EH (cell line): Measurements from ENCODE around the gene RDM1.
A peak's percentile ranks its signal among the peaks of the same experiment; 100 is the strongest.
"Not testable (repeated sequence)": the region's sequence is repeated elsewhere in the genome, so short reads cannot be mapped to it uniquely, and the experiment has no call there.

Source experiments
- DNase-seq: peaks from one replicate; pipeline ENCODE4 v3.0.0-alpha.2; 2015; ENCODE audit warnings: low read depth

RDM1 gene

DNA sequence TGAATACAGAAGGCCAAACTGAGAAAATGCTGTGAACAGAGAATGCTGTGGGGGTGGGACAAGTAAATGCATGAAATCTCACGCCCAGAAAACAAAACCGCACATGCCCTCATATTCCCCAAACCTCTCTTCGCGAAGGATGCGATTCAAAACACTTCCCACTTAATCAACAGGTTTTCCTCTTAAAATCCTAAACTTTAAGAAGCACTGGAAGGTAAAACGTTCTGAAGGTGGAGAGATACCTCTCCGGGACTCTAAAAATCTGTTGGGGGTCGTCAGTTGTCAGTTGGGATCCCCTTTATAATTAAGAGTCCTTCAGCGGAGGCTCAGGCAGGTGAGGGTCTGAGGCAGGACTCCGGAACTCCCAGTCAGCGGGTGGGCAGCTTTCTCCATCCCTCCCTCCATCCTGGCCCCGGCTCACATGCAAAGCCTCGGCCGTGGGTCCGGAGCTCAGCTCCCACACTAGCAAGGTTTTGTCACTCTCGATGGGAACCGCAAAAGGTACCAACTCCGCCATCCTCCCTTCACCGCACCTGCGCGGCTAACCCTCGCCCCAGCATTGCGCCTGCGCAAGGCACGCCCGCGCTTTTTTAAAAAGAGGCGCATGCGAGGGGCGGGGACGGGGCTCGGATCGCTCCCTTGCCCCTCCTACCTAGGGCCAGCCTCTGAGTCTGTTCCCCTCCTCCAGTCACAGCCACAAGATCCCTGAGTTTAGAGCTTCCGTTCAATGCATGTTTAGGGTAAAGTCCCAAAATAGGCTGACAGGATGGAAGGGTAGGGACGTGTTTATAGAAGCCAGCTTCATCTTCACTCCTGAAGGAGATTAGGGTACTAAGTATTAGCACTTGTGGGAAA, at the start of gene RDM1:
TSS of gene RDM1 (minus strand) at position 563 of the 855 bp plus-strand sequence. CDS start at position 517, 46 bp downstream.
- DNase-seq, result peak; percentile 78

DNA sequence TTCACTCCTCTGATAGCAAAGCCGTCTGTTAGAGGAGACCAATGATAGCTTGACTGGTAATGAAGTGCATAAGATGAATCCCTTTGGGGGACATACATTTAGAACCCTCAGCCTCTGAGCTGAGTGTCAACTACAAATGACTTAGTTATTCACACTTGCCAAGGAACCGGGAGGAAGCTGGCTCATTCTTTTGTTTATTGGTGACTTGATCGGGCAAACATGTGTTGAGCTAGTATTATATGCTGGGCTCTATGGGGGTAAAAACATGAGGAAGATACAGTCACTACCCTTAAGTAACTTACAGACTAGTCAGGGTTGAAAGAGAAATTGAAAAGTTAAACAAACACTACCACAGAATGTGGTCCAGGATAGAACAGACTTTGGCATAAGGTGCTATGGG, 47.8 kb upstream of the RDM1 start:
- DNase-seq, result no peak

- no peak for DNase-seq
Measured at GRCh38 chr17:35977509-35977908, 46.9 kb upstream of the RDM1 start.

GRCh38 chr17:35973333-35974260, 43.0 kb upstream of the RDM1 start:
- peak; percentile 55 for DNase-seq

DNA sequence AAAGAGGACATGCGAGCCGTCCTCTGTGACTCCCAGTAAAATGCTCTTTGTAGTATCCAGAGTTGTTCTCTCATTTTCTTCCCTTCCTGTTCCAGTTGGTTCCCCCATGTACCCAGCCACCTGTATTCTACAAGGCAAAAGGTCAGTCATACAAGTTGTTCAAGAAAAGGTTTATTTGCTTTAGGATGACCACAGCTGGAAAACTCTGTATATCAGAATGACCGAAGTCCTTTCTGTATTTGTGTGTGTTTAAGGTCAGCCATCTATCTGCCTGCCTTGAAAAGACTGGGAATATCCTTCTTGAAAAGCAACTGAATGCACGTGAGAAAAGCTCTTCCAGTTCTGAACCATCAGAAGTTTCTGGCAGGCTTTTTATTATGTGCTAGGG, 42.4 kb upstream of the RDM1 start:
- DNase-seq, result no peak

DNA sequence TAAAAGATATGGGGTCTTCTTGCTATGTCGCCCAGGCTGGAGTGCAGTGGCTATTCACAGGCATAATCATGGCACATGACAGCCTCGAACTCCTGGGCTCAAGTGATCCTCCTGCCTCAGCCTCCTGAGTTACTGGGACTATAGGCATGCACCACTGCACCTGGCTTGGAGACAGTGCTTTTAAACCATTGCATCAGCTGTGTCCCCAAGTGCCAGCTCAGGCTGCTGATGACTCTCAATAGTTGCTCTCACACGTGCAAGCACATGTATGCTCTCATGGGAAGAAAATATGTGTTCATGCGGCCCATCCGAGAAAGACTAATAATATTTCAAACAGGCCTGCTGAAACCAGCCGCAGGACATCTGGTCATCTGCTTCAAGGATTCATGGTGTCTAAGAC, 42.0 kb upstream of the RDM1 start:
- no peak for DNase-seq

- DNase-seq, result no peak
Measured at GRCh38 chr17:35972066-35972465, 41.5 kb upstream of the RDM1 start.

DNA sequence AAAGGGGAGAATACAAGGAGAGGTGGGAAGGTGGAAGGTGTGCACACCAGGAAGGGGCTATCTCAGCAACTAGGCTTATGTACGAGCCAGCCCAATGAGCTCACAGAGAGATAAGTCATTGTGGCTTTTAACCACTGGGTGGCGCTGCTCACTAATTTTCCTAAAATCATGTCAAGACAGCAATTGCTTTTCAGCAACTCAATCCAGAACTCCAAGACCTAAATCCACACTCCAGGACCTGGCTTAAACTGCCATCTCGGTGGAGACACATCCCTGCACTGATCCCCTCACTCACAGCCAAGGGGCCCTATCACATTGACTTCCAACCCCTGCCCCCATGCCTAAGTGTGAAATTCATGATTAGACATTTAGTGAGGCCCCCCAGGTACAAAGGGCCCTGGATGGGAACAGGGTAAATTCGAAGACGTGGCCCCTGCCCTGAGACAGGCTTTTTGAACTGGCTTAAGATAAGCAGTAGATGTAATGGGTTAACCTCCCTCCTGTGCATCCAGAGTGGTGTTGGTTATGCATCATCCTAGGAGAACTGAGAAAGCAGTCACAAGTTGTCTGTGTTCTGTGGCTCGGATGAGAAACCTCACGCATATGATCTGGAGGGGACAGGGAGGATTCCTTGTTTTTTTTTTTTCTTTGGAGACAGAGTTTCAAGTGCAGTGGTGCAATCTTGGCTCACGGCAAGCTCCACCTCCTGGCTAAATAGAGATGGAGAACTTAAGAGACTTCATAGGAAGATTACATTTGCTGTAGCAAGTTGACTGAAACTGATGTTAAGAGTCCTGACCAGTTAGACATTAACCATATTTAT, 39.2 kb upstream of the RDM1 start:
- peak; percentile 74 for DNase-seq

- DNase-seq, result no peak
Measured at GRCh38 chr17:35968520-35969054, 38.0 kb upstream of the RDM1 start.

GRCh38 chr17:35965272-35965671, 34.7 kb upstream of the RDM1 start:
- no peak for DNase-seq

GRCh38 chr17:35963663-35964062, 33.1 kb upstream of the RDM1 start:
- DNase-seq, result no peak

- DNase-seq, result no peak
Measured at GRCh38 chr17:35953720-35954119, 23.1 kb upstream of the RDM1 start.

- no peak for DNase-seq
Measured at GRCh38 chr17:35949401-35949800, 18.8 kb upstream of the RDM1 start.

- DNase-seq, result no peak
Measured at GRCh38 chr17:35948092-35948491, 17.5 kb upstream of the RDM1 start.

DNA sequence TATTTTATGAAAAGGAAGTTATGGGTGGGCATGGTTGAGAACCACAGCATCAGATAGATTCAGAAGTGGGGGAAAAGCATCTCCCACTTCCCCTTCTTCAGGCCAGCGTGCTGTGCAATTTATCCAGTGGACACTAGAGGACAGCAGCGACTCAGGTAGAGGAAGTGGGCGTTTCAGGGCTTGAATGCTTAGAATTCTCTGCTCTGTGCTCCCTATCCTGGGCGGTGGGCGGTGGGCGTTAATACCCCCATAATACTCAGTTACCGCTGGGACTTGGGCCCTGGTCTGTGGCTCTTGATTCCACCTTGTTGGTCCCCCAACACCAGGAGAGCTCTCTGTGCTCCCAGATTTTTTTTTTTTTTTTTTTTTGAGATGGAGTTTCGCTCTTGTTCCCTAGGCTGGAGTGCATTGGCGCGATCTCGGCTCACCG, 16.6 kb upstream of the RDM1 start:
- DNase-seq, result peak; percentile 52

DNA sequence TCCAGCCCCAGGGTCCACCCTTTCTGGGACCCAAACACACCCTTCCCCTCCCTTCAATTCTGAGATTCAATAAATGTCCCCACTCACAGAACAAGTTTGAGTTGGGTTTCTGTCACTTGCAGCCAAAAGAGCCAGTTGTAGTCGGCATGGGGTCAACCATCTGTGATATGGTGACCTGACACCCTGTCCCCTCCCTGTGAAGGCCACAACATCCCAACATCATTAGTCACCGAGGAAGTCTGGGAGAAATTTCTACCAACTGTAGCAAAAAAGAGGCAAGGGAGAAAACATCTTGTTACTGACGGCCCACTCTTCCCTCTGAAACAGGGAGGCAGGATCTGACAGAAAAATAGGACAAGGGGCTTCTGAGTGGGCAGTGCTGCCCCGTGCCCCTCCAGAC, 13.6 kb upstream of the RDM1 start:
- peak; percentile 14 for DNase-seq

DNA sequence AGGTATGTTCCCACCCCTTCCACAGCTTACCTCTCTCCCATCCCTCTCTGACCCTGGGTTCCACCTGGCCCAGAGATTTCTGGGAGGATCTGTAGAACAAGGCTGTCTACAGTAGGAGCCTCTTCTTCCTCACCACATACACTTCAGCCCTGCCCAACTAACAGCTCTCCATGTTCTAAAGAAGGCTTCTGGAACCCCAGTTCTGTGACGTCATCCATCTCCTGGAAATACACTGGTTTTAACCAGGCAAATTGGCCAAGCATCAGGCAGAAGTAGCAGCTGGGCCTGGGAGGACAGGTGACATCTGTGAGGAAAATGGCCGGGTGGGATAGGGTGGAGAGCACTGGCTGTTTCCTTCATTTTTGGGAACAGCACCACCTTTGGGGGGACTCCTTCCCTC, 13.0 kb upstream of the RDM1 start, which contains the start of gene LYZL6:
TSS of gene LYZL6 (minus strand) at position 177 of the 400 bp plus-strand sequence. CDS start 4,357 bp downstream, outside the sequence.
- no peak for DNase-seq

GRCh38 chr17:35942588-35943186, 12.1 kb upstream of the RDM1 start:
- DNase-seq, result peak; percentile 4

- not testable (repeated sequence) for DNase-seq
Measured at GRCh38 chr17:35938492-35938891, 7.9 kb upstream of the RDM1 start.

- DNase-seq, result no peak
Measured at GRCh38 chr17:35936063-35936462, 5.5 kb upstream of the RDM1 start.

DNA sequence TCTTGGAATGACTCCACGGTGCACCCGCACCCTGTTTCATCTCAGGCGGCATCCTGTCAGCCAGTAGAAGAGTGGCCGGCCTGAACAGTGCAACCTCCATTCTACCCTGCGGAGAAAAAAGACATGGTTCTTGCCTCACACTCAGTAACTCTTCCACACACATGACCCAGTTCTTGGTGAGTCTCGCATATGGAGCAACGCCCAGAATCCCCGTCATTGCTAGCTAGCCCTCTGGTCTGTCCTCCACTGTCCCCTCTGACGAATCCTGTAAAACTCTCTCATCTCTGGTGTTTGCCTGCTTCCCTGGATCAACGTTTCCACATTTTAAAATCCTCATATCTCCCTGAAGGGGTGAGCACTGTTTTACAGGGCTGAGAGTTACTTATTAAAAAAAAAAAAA, 4.2 kb upstream of the RDM1 start:
- DNase-seq, result no peak
